ENCODE results near the gene PCBP3. TPM values are rescaled to one million over a fixed set of nuclear protein-coding genes. Genes with fewer than 3 reads are reported as not detected.

The PCBP3 gene
- polyA plus RNA-seq, 1 donor (not counting 4 experiments of a cell fraction or from before 2014, with no cell fraction given), result 0.25 TPM

DNA sequence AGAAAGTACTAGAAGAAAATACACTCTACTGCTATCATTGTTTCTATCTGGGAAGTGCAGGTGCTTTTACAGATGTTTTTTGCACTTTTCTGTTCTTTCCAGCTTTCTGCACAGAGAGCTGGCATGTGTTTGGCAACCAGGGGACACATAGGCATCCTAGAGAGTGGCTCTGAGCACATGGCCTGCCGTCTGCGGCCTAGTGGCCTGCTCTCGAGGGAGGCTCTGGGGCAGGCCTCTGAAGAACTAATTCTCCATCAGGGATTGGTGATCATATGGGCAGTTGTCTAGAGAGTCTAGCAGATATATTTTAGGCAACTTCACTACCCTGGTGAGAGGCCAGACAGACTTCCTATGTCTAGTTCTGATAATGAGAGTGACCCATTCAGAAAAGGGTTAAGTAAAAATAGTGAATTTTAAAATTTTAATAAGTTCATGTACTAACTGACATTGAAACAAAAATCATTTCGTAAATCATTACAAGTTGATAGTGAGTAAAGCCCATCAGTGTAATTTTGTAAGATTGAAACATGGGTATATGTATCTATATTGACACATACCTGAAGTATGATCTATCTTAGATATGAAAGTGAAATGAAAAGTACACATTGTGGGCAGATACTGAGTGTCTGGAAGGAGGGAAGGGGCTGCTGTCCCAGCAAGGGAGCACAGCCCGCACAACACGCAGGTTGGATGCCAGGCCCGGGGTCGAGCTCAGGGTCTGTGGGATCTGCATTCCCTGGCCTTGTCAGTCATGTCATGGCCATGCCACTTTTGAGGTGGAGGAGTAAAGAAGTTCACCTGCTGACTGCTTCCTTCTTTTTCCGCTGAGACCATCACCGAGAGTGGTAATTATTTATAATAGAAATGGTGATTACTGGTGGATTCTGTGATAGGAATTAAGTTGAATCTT is 79.8 kb downstream of the PCBP3 start:
- H2AFZ ChIP-seq (ENCODE audit: control insufficient read depth, low read length), result no peak overlapping the region
- H3K9me3 ChIP-seq (ENCODE audit: control insufficient read depth, low read depth, low read length), result no peaks in the 10 kb centered on the region
- H3K27ac ChIP-seq (ENCODE audit: control insufficient read depth, insufficient read depth, low read length), result no peak overlapping the region
- no peaks in the 10 kb centered on the region for H3K4me1 ChIP-seq (ENCODE audit: control insufficient read depth, extremely low read depth, insufficient read depth, low read length)
- no peaks in the 10 kb centered on the region for H3K36me3 ChIP-seq (ENCODE audit: control insufficient read depth in 2 of 2, extremely low read depth in 1 of 2, insufficient read depth in 2 of 2, low read length in 2 of 2)
- no peak for FAIRE-seq
- TF ChIP-seq EZH2 (IDR thresholded peaks at IDR 0.05; ENCODE audit: low read length), result no peak
- TF ChIP-seq, protein P1, sequence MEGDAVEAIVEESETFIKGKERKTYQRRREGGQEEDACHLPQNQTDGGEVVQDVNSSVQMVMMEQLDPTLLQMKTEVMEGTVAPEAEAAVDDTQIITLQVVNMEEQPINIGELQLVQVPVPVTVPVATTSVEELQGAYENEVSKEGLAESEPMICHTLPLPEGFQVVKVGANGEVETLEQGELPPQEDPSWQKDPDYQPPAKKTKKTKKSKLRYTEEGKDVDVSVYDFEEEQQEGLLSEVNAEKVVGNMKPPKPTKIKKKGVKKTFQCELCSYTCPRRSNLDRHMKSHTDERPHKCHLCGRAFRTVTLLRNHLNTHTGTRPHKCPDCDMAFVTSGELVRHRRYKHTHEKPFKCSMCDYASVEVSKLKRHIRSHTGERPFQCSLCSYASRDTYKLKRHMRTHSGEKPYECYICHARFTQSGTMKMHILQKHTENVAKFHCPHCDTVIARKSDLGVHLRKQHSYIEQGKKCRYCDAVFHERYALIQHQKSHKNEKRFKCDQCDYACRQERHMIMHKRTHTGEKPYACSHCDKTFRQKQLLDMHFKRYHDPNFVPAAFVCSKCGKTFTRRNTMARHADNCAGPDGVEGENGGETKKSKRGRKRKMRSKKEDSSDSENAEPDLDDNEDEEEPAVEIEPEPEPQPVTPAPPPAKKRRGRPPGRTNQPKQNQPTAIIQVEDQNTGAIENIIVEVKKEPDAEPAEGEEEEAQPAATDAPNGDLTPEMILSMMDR (optimal IDR thresholded peaks at IDR 0.05 in 1 of 3, IDR thresholded peaks at IDR 0.05 in 1 of 3, conservative IDR thresholded peaks at IDR 0.05 in 1 of 3; ENCODE audit: extremely low read depth in 1 of 3, insufficient read depth in 2 of 3, low read length in 3 of 3), result no peak
- H4K20me1 ChIP-seq (ENCODE audit: control insufficient read depth, extremely low read depth, insufficient read depth, low read length), result no peaks in the 10 kb centered on the region
- no peaks in the 10 kb centered on the region for H3K79me2 ChIP-seq (ENCODE audit: control insufficient read depth, insufficient read depth, low read length)
- H3K27me3 ChIP-seq (ENCODE audit: control insufficient read depth, extremely low read depth, insufficient read depth, low read length), result peaks cover 6% of the 10 kb centered on the region
- H3K4me2 ChIP-seq (ENCODE audit: control insufficient read depth, extremely low read depth, insufficient read depth, low read depth, low read length), result no peak overlapping the region
- dilution Hi-C loops (cut with MboI; ENCODE audit: extremely low pct_ligation_motif_present, low sequenced_read_pairs), result no loop called here
- no peak overlapping the region for H3K4me3 ChIP-seq (ENCODE audit: control insufficient read depth in 2 of 3, extremely low read depth in 1 of 3, insufficient read depth in 2 of 3, low read depth in 1 of 3, low read length in 3 of 3)
- DNase-seq (ENCODE audit: low read depth, low spot score), result no peak
- H3K9ac ChIP-seq (ENCODE audit: control insufficient read depth, extremely low read depth, insufficient read depth, low read length), result no peak overlapping the region
- H3K9me1 ChIP-seq (ENCODE audit: control insufficient read depth, extremely low read depth, insufficient read depth, low read length), result no peaks in the 10 kb centered on the region

DNA sequence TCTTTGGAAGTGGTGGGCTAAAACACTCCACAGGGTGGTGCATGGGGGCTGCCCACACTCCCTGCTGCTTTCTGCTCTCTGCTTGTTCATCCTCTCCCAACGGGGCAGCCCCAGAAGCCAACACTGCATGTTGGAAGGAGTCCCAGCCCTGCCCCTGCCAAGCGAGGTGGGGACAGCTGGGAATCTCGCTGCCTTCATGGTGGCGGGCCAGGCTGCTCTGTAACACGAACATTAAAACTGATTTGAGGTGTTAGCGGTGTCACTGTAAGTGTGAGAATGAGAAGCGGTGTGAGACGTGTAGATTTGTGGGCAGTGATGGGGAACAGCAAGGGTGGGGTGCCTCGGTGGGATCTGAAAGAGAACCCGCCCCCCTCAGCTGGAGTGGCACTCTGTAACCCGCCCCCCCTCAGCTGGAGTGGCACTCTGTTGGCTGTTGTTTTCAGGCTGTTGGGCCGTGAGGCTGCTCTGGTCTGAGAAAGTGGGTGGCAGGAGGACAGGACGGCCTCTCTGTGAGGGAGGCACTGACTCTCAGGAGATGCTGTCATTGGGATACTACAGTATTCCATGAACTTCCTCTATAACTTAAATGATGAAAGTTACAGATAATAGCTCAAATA is 80.9 kb downstream of the PCBP3 start:
- no peaks in the 10 kb centered on the region for H4K20me1 ChIP-seq (ENCODE audit: control insufficient read depth, extremely low read depth, insufficient read depth, low read length)
- H3K27me3 ChIP-seq (ENCODE audit: control insufficient read depth, extremely low read depth, insufficient read depth, low read length), result no peaks in the 10 kb centered on the region
- H3K79me2 ChIP-seq (ENCODE audit: control insufficient read depth, insufficient read depth, low read length), result no peaks in the 10 kb centered on the region
- H3K9me1 ChIP-seq (ENCODE audit: control insufficient read depth, extremely low read depth, insufficient read depth, low read length), result no peaks in the 10 kb centered on the region
- H3K36me3 ChIP-seq (ENCODE audit: control insufficient read depth in 2 of 2, extremely low read depth in 1 of 2, insufficient read depth in 2 of 2, low read length in 2 of 2), result no peaks in the 10 kb centered on the region
- DNase-seq (ENCODE audit: low read depth, low spot score), result no peak
- H3K4me2 ChIP-seq (ENCODE audit: control insufficient read depth, extremely low read depth, insufficient read depth, low read depth, low read length), result no peak overlapping the region
- no peak overlapping the region for H3K27ac ChIP-seq (ENCODE audit: control insufficient read depth, insufficient read depth, low read length)
- no peak for FAIRE-seq
- no peaks in the 10 kb centered on the region for H3K9me3 ChIP-seq (ENCODE audit: control insufficient read depth, low read depth, low read length)
- no peak overlapping the region for H3K9ac ChIP-seq (ENCODE audit: control insufficient read depth, extremely low read depth, insufficient read depth, low read length)
- H3K4me1 ChIP-seq (ENCODE audit: control insufficient read depth, extremely low read depth, insufficient read depth, low read length), result no peaks in the 10 kb centered on the region
- dilution Hi-C loops (cut with MboI; ENCODE audit: extremely low pct_ligation_motif_present, low sequenced_read_pairs), result no loop called here
- TF ChIP-seq, protein P1 (optimal IDR thresholded peaks at IDR 0.05 in 1 of 3, IDR thresholded peaks at IDR 0.05 in 1 of 3, conservative IDR thresholded peaks at IDR 0.05 in 1 of 3; ENCODE audit: extremely low read depth in 1 of 3, insufficient read depth in 2 of 3, low read length in 3 of 3), result no peak
- no peak for TF ChIP-seq EZH2 (IDR thresholded peaks at IDR 0.05; ENCODE audit: low read length)
- H3K4me3 ChIP-seq (ENCODE audit: control insufficient read depth in 2 of 3, extremely low read depth in 1 of 3, insufficient read depth in 2 of 3, low read depth in 1 of 3, low read length in 3 of 3), result no peak overlapping the region
- H2AFZ ChIP-seq (ENCODE audit: control insufficient read depth, low read length), result no peak overlapping the region
